ENCODE data around the gene DOP1A.

DOP1A gene

GRCh38 chr6:83062225-83062624, 5.2 kb upstream of the DOP1A start:
- TF ChIP-seq, protein P1, sequence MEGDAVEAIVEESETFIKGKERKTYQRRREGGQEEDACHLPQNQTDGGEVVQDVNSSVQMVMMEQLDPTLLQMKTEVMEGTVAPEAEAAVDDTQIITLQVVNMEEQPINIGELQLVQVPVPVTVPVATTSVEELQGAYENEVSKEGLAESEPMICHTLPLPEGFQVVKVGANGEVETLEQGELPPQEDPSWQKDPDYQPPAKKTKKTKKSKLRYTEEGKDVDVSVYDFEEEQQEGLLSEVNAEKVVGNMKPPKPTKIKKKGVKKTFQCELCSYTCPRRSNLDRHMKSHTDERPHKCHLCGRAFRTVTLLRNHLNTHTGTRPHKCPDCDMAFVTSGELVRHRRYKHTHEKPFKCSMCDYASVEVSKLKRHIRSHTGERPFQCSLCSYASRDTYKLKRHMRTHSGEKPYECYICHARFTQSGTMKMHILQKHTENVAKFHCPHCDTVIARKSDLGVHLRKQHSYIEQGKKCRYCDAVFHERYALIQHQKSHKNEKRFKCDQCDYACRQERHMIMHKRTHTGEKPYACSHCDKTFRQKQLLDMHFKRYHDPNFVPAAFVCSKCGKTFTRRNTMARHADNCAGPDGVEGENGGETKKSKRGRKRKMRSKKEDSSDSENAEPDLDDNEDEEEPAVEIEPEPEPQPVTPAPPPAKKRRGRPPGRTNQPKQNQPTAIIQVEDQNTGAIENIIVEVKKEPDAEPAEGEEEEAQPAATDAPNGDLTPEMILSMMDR (IDR thresholded peaks at IDR 0.05; ENCODE audit: insufficient read depth, low read depth, low read length, missing control alignments), result no peak
- H3K4me3 ChIP-seq (ENCODE audit: low read depth, low read length), result no peak overlapping the region
- no peak for DNase-seq (ENCODE audit: low read depth)

GRCh38 chr6:83065511-83066192, 1.8 kb upstream of the DOP1A start, which contains the start of gene UBE3D:
Gene UBE3D, minus strand, starts transcription at chr6:83065841. Its CDS starts 123 bp downstream, at chr6:83065718.
- peak within 1 kb of the TSS; percentile 68 for H3K4me3 ChIP-seq (ENCODE audit: low read depth, low read length)
- TF ChIP-seq, protein P1 (IDR thresholded peaks at IDR 0.05; ENCODE audit: insufficient read depth, low read depth, low read length, missing control alignments), result peak; percentile 96
- peak; percentile 92 for DNase-seq (ENCODE audit: low read depth)

GRCh38 chr6:83068616-83069015, 1.1 kb downstream of the DOP1A start:
- TF ChIP-seq, protein P1 (IDR thresholded peaks at IDR 0.05; ENCODE audit: insufficient read depth, low read depth, low read length, missing control alignments), result no peak
- no peak for DNase-seq (ENCODE audit: low read depth)
- H3K4me3 ChIP-seq (ENCODE audit: low read depth, low read length), result peak overlapping the region; percentile 68

DNA sequence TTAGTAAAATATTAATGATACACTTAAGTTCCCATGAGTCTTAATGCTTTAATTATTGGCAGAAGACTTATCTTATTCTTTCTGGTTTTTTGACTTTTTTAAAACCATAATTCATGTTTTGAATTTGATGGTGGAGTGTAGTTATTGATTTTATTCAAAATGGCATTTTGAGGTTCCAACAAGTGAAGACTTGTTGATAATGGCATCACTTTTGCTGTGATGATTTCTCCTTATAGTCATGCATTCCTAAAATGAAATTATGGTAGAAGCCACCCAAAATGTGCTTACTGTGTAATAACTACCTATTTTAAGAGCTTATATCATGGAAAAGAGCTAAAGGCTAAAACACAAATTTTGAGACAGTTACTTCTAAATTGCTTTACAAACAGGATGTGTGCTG, 2.2 kb downstream of the DOP1A start:
- H3K4me3 ChIP-seq (ENCODE audit: low read depth, low read length), result no peak overlapping the region
- TF ChIP-seq, protein P1 (IDR thresholded peaks at IDR 0.05; ENCODE audit: insufficient read depth, low read depth, low read length, missing control alignments), result no peak
- no peak for DNase-seq (ENCODE audit: low read depth)

GRCh38 chr6:83071023-83071422, 3.6 kb downstream of the DOP1A start:
- H3K4me3 ChIP-seq (ENCODE audit: low read depth, low read length), result no peak overlapping the region; the same call in 1 of the 2 replicates
- TF ChIP-seq, protein P1 (IDR thresholded peaks at IDR 0.05; ENCODE audit: insufficient read depth, low read depth, low read length, missing control alignments), result no peak
- peak; percentile 64 for DNase-seq (ENCODE audit: low read depth)

DNA sequence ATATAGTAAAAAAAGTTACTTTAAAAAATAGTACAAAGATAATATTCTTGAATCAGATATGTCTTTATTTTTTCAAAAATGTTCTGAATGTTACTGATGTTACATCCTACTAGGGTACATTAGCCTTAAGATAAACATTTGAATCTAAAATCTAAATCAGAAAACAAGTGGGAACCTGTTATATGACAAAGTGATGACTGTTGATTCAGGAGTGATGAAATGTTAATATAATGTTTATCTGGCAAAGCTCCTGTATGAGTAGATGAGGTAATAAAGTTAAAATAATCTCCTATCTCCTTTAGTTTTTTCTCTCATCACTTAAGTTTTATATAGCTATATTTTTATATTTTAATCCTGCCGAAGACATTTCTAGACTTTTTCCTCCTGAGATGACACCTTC, 4.2 kb downstream of the DOP1A start:
- no peak overlapping the region for H3K4me3 ChIP-seq (ENCODE audit: low read depth, low read length)

More for the DNA sequence above, 4.2 kb downstream of the DOP1A start:
- DNase-seq (ENCODE audit: low read depth), result no peak
- TF ChIP-seq, protein P1 (IDR thresholded peaks at IDR 0.05; ENCODE audit: insufficient read depth, low read depth, low read length, missing control alignments), result no peak

Data from GM12865 (cell line).